GM12865 (cell line): ENCODE measurements around the gene PLCB1.

Experiments
- DNase-seq: peaks from one replicate; pipeline ENCODE4 v3.0.0; 2010; ENCODE audit warnings: low read depth
- H3K4me3 ChIP-seq: 2 replicates; pipeline ENCODE4 v1.5.1; 2011; ENCODE audit warnings: mild to moderate bottlenecking, low read depth, low read length, control low read depth
- CTCF ChIP-seq: IDR thresholded peaks from 2 replicates; pipeline ENCODE4 v1.5.1; 2011; ENCODE audit warnings: low read length, control low read depth, low read depth, inconsistent platforms; ENCODE audit not compliant: insufficient read depth; ENCODE audit errors: missing control alignments

PLCB1 gene

DNA sequence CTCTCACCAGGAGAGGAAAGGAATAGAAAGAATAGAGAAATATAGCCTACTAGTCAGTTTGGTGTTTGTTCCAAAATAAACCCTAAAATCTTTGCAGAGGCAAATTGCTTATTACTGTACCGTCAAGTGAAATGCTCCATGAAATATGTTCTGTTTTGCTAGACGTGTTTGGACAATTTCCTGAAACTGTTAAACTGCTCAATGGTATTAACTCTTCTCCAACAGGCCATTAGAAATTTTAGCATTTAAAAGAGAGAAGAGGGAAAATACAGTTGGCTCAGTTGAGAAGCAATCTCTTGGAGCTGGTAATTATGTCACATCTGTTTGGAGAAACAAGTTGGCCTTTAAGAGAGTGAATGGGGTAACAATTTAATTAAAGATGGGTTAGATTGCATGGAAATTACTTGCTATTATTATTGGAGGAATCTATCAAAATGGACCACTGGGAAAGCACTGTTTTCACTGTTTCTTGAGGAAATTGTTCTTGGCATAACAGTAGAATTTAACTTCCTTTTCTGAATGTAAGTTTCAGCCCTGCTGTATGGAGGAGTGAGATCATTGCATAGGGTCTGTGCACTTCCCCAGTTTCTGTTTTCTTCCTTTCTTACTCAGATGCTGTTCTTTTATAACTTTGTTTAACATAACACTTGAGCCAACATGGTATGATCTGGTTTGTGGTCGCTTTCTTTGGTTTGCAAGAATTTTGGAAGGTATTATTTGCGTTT, 373.6 kb downstream of the PLCB1 start:
- no peak for TF ChIP-seq CTCF
- no peak overlapping the region for H3K4me3 ChIP-seq
- DNase-seq, result no peak

- no peak for DNase-seq
- no peak overlapping the region for H3K4me3 ChIP-seq
- no peak for TF ChIP-seq CTCF
Measured at GRCh38 chr20:8507231-8507630, 375.2 kb downstream of the PLCB1 start.

DNA sequence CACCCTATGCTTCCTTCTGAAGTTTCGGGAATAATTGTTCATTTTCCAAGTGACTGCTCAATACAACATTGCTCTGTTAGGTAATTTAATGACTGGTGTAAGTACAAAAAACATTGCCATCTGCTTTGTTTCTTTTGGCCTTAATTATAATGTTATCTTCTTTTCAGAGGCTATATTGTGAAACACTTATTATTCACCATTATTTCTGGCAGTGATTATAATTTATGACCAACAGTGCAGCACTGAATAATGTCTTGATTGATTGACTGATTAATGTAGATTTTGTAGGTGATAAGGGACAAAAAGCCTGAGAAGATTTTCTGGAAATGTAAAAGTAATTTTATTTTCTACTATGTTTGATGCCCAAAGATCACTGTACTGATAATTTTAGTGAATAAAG, 377.7 kb downstream of the PLCB1 start:
- DNase-seq, result no peak

DNA sequence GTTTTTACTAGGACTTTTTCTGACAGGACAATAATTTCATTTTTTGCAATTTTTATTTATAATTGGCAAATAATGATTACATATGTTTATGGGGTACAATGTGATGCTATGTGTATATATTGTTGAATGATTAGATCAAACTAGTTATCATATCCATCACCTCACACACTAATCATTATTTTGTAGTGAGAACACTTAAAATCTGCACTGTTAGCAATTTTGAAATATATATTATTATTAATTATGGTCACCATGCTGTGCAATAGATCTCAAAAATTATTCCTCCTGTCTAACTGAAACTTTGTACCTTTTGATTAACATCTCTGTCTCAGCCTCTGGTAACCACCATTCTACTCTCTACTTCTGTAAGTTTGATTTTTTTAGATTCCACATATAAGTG, 378.7 kb downstream of the PLCB1 start:
- H3K4me3 ChIP-seq, result no peak overlapping the region
- no peak for TF ChIP-seq CTCF
- no peak for DNase-seq

More for the DNA sequence above, 377.7 kb downstream of the PLCB1 start:
- no peak overlapping the region for H3K4me3 ChIP-seq
- no peak for TF ChIP-seq CTCF

DNA sequence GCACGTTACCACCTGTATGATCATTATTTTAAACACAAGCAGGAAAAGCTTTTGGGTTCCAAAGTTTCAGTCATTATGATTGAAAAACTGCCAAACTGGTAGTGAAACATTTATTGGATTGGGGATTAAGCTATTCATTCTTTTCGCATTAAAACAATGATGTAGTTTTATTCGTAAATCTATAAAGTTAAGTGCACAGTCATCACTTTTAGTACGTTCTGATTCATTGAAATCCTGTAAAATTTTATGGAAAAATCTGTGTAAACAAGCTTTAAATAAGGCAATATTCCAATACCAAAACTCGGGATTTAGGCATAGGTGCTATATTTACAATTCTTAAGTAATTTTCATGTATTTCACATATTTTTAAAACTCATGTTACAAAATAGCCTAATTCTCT, 379.9 kb downstream of the PLCB1 start:
- no peak overlapping the region for H3K4me3 ChIP-seq
- DNase-seq, result no peak
- no peak for TF ChIP-seq CTCF

DNA sequence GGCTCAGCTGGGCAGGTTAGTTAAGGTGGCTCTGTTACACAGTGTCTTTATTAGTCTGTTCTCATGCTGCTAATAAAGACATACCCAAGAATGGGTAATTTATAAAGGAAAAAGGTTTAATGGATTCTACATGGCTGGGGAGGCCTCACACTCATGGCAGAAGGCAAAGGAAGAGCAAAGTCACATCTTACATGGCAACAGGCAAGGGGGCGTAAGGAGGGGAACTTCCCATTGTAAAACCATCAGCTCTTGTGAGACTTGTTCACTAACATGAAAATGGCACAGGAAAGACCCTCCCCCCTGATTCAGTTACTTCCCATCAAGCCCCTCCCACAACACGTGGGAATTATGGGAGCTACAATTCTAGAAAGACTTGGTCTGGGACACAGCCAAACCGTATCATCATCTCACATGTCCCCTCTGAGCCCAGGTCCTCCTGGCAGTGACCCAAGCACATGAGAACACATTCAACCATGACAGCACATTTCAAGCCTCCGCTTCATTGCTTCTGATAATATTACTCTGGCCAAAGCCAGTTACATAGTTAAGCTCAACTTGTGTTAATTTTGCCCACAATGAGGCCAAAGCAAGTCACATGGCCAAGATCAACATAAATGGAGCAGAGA, 383.9 kb downstream of the PLCB1 start:
- no peak for DNase-seq
- TF ChIP-seq CTCF, result no peak

More for the DNA sequence above, 383.9 kb downstream of the PLCB1 start:
- no peak overlapping the region for H3K4me3 ChIP-seq
